Smooth muscle cell (in vitro differentiated cells): Measurements from ENCODE around the gene IDH3G. TPM values are rescaled to one million over a fixed set of nuclear protein-coding genes. Genes with fewer than 3 reads are reported as not detected.

ENCODE experiments used
- DNase-seq: peaks from one replicate; lab custom pipeline; 2025; ENCODE audit not compliant: unreplicated experiment; lab: John Stamatoyannopoulos, UW
- H2AFZ ChIP-seq: fragments of 200-600 bp; sonication (generic); 2 replicates; pipeline ENCODE4 v1.6.0; 2016; ENCODE audit warnings: antibody characterized with exemption, low read depth, mild to moderate bottlenecking
- H3F3A ChIP-seq: fragments of 200-600 bp; sonication (generic); 2 replicates; pipeline ENCODE4 v1.6.0; 2017; ENCODE audit warnings: antibody characterized with exemption, low read depth
- H3K27ac ChIP-seq: fragments of 200-600 bp; sonication (generic); 2 replicates; pipeline ENCODE4 v1.5.1; 2016; ENCODE audit warnings: low read depth, mild to moderate bottlenecking
- H3K27me3 ChIP-seq: fragments of 200-600 bp; sonication (generic); 2 replicates; pipeline ENCODE4 v1.6.1; 2016; ENCODE audit warnings: low read depth, mild to moderate bottlenecking
- H3K36me3 ChIP-seq: fragments of 200-600 bp; sonication (generic); 2 replicates; pipeline ENCODE4 v1.5.1; 2016; ENCODE audit warnings: low read depth
- H3K4me1 ChIP-seq: fragments of 200-600 bp; sonication (generic); 2 replicates; pipeline ENCODE4 v1.5.1; 2016; ENCODE audit warnings: low read depth
- H3K4me2 ChIP-seq: fragments of 200-600 bp; sonication (generic); 2 replicates; pipeline ENCODE4 v1.6.0; 2016; ENCODE audit warnings: mild to moderate bottlenecking
- H3K4me3 ChIP-seq: fragments of 200-600 bp; sonication (generic); 2 replicates; pipeline ENCODE4 v1.5.1; 2016; ENCODE audit warnings: mild to moderate bottlenecking
- H3K79me2 ChIP-seq: fragments of 200-600 bp; sonication (generic); 2 replicates; pipeline ENCODE4 v1.6.0; 2016; ENCODE audit warnings: low read depth, mild to moderate bottlenecking
- H3K9ac ChIP-seq: fragments of 200-600 bp; sonication (generic); 2 replicates; pipeline ENCODE4 v1.6.0; 2016; ENCODE audit warnings: low read depth
- H3K9me3 ChIP-seq: fragments of 200-600 bp; sonication (generic); replicated peaks from 2 replicates; pipeline ENCODE4 v1.5.1; 2016; ENCODE audit warnings: low read depth
- H4K20me1 ChIP-seq: fragments of 200-600 bp; sonication (generic); 2 replicates; pipeline ENCODE4 v1.6.0; 2016; ENCODE audit warnings: low read depth
- CTCF ChIP-seq: fragments of 200-600 bp; sonication (generic); IDR thresholded peaks from 2 replicates; pipeline ENCODE4 v1.5.1; 2017; ENCODE audit warnings: borderline replicate concordance, mild to moderate bottlenecking, antibody characterized with exemption; ENCODE audit not compliant: insufficient read depth, poor library complexity, severe bottlenecking
- WGBS: methylation state at CpG from one replicate; pipeline ENCODE4 v1.1.7; 2016; ENCODE audit warnings: low lambda C conversion rate; 5-methylcytosine and 5-hydroxymethylcytosine counted together
- polyA plus RNA-seq: library from polyadenylated mRNA; unstranded; fragments of >200 nt; fragmentation: Nextera tagmentation; extraction: Ambion mirVana; gene quantifications from 2 replicates; pipeline ENCODE4 v1.2.1, GENCODE V29; 2016
- total RNA-seq: library from RNA; depleted of rRNA; stranded (reverse); fragments of >200 nt; gene quantifications from 2 replicates; pipeline ENCODE4 v1.2.3, GENCODE V29; 2014

Gene IDH3G
- total and polyA plus RNA-seq, 2 experiments from 2014 or later = 86.0 to 88.9 TPM

- Histone ChIP-seq H3K79me2 (no peaks in the 10 kb centered on the region), H3K36me3 (no peaks in the 10 kb centered on the region), H2AFZ (no peak overlapping the region), H3K27me3 (no peaks in the 10 kb centered on the region), H3K4me2 (no peak overlapping the region), H4K20me1 (no peaks in the 10 kb centered on the region), H3K4me1 (no peaks in the 10 kb centered on the region), H3K9me3 (no peaks in the 10 kb centered on the region), H3F3A (no peaks in the 10 kb centered on the region), H3K4me3 (no peak overlapping the region), H3K27ac (no peak overlapping the region), H3K9ac (no peak overlapping the region)
- no peak for DNase-seq
- 95% methylated on average over 42 of the region's 42 CpGs for WGBS
- TF ChIP-seq CTCF = no peak
Observed at GRCh38 chrX:153775293-153776119, 18.7 kb downstream of the IDH3G start.

GRCh38 chrX:153774576-153775292 lies 19.4 kb downstream of the IDH3G start:
- no peak for DNase-seq
- Histone ChIP-seq H3K4me2 (no peak overlapping the region), H3K27me3 (no peaks in the 10 kb centered on the region), H3K36me3 (no peaks in the 10 kb centered on the region), H4K20me1 (no peaks in the 10 kb centered on the region), H3K4me1 (no peaks in the 10 kb centered on the region), H3K9me3 (no peaks in the 10 kb centered on the region), H3K9ac (no peak overlapping the region), H3K27ac (no peak overlapping the region), H2AFZ (no peak overlapping the region), H3F3A (no peaks in the 10 kb centered on the region), H3K4me3 (no peak overlapping the region), H3K79me2 (no peaks in the 10 kb centered on the region)
- TF ChIP-seq CTCF = no peak
- 92% methylated on average over 31 of the region's 37 CpGs for WGBS

- TF ChIP-seq CTCF = no peak
- Histone ChIP-seq H2AFZ (no peak overlapping the region), H3K36me3 (no peaks in the 10 kb centered on the region), H3K79me2 (no peaks in the 10 kb centered on the region), H3K4me3 (no peak overlapping the region), H4K20me1 (no peaks in the 10 kb centered on the region), H3K9me3 (no peaks in the 10 kb centered on the region), H3K9ac (no peak overlapping the region), H3K4me2 (no peak overlapping the region), H3K27me3 (no peaks in the 10 kb centered on the region), H3F3A (no peaks in the 10 kb centered on the region), H3K27ac (no peak overlapping the region), H3K4me1 (no peaks in the 10 kb centered on the region)
- no peak for DNase-seq
- 96% methylated on average over 40 of the region's 48 CpGs for WGBS
Observed at GRCh38 chrX:153773741-153774575, 20.2 kb downstream of the IDH3G start.
